ENCODE results near the gene LRRC40. TPM values are rescaled to one million over a fixed set of nuclear protein-coding genes. Genes with fewer than 3 reads are reported as not detected.

The LRRC40 gene
- polyA plus RNA-seq, 1 donor (not counting 4 experiments of a cell fraction or from before 2014, with no cell fraction given): 28.5 TPM

GRCh38 chr1:70247768-70248167, 42.4 kb upstream of the LRRC40 start:
- no peak overlapping the region for H3K4me2 ChIP-seq (ENCODE audit: control insufficient read depth, extremely low read depth, insufficient read depth, low read depth, low read length)
- DNase-seq (ENCODE audit: low read depth, low spot score) (no peak), FAIRE-seq (no peak)
- H4K20me1 ChIP-seq (ENCODE audit: control insufficient read depth, extremely low read depth, insufficient read depth, low read length): no peaks in the 10 kb centered on the region
- H3K4me1 ChIP-seq (ENCODE audit: control insufficient read depth, extremely low read depth, insufficient read depth, low read length): no peaks in the 10 kb centered on the region
- no peaks in the 10 kb centered on the region for H3K27me3 ChIP-seq (ENCODE audit: control insufficient read depth, extremely low read depth, insufficient read depth, low read length)
- H3K36me3 ChIP-seq (ENCODE audit: control insufficient read depth in 2 of 2, extremely low read depth in 1 of 2, insufficient read depth in 2 of 2, low read length in 2 of 2): peaks cover 23 to 25% of the 10 kb centered on the region in 2 experiments
- H3K9me3 ChIP-seq (ENCODE audit: control insufficient read depth, low read depth, low read length): no peaks in the 10 kb centered on the region
- peaks cover 1% of the 10 kb centered on the region for H3K79me2 ChIP-seq (ENCODE audit: control insufficient read depth, insufficient read depth, low read length)
- H3K4me3 ChIP-seq (ENCODE audit: control insufficient read depth in 2 of 3, extremely low read depth in 1 of 3, insufficient read depth in 2 of 3, low read depth in 1 of 3, low read length in 3 of 3): no peak overlapping the region
- dilution Hi-C loops (cut with MboI; ENCODE audit: extremely low pct_ligation_motif_present, low sequenced_read_pairs): no loop called here
- H3K9me1 ChIP-seq (ENCODE audit: control insufficient read depth, extremely low read depth, insufficient read depth, low read length): no peaks in the 10 kb centered on the region
- TF ChIP-seq EZH2 (IDR thresholded peaks at IDR 0.05; ENCODE audit: low read length): no peak
- TF ChIP-seq, protein P1, sequence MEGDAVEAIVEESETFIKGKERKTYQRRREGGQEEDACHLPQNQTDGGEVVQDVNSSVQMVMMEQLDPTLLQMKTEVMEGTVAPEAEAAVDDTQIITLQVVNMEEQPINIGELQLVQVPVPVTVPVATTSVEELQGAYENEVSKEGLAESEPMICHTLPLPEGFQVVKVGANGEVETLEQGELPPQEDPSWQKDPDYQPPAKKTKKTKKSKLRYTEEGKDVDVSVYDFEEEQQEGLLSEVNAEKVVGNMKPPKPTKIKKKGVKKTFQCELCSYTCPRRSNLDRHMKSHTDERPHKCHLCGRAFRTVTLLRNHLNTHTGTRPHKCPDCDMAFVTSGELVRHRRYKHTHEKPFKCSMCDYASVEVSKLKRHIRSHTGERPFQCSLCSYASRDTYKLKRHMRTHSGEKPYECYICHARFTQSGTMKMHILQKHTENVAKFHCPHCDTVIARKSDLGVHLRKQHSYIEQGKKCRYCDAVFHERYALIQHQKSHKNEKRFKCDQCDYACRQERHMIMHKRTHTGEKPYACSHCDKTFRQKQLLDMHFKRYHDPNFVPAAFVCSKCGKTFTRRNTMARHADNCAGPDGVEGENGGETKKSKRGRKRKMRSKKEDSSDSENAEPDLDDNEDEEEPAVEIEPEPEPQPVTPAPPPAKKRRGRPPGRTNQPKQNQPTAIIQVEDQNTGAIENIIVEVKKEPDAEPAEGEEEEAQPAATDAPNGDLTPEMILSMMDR (optimal IDR thresholded peaks at IDR 0.05 in 1 of 3, IDR thresholded peaks at IDR 0.05 in 1 of 3, conservative IDR thresholded peaks at IDR 0.05 in 1 of 3; ENCODE audit: extremely low read depth in 1 of 3, insufficient read depth in 2 of 3, low read length in 3 of 3): no peak
- H3K9ac ChIP-seq (ENCODE audit: control insufficient read depth, extremely low read depth, insufficient read depth, low read length): no peak overlapping the region
- H2AFZ ChIP-seq (ENCODE audit: control insufficient read depth, low read length): no peak overlapping the region
- H3K27ac ChIP-seq (ENCODE audit: control insufficient read depth, insufficient read depth, low read length): no peak overlapping the region

DNA sequence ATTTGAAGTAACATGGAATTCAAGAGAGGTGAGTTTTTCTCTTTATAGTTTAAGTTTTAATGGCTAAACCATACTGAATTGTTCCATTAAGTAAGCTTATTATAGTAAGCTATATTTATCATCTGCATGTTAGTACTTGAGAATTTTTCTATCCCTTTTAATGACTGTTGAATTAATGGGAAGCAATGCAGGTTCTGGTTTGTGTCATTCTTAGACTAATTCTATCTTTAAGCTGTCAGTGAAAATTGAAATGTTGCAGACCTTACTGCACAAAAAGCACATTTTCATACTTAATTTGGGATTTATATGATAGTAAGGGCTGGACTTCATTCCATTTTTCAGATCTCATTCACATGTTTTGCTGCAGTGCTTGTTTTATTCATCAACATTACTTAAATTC, 41.7 kb upstream of the LRRC40 start:
- Histone ChIP-seq H3K4me1 (ENCODE audit: control insufficient read depth, extremely low read depth, insufficient read depth, low read length) (no peaks in the 10 kb centered on the region), H3K4me2 (ENCODE audit: control insufficient read depth, extremely low read depth, insufficient read depth, low read depth, low read length) (no peak overlapping the region), H3K9me3 (ENCODE audit: control insufficient read depth, low read depth, low read length) (no peaks in the 10 kb centered on the region), H2AFZ (ENCODE audit: control insufficient read depth, low read length) (no peak overlapping the region), H3K27ac (ENCODE audit: control insufficient read depth, insufficient read depth, low read length) (no peak overlapping the region), H3K4me3 (ENCODE audit: control insufficient read depth in 2 of 3, extremely low read depth in 1 of 3, insufficient read depth in 2 of 3, low read depth in 1 of 3, low read length in 3 of 3) (no peak overlapping the region), H3K9ac (ENCODE audit: control insufficient read depth, extremely low read depth, insufficient read depth, low read length) (no peak overlapping the region), H4K20me1 (ENCODE audit: control insufficient read depth, extremely low read depth, insufficient read depth, low read length) (no peaks in the 10 kb centered on the region), H3K36me3 (ENCODE audit: control insufficient read depth in 2 of 2, extremely low read depth in 1 of 2, insufficient read depth in 2 of 2, low read length in 2 of 2) (peaks cover 23 to 25% of the 10 kb centered on the region in 2 experiments), H3K9me1 (ENCODE audit: control insufficient read depth, extremely low read depth, insufficient read depth, low read length) (no peaks in the 10 kb centered on the region), H3K27me3 (ENCODE audit: control insufficient read depth, extremely low read depth, insufficient read depth, low read length) (no peaks in the 10 kb centered on the region), H3K79me2 (ENCODE audit: control insufficient read depth, insufficient read depth, low read length) (peaks cover 1% of the 10 kb centered on the region)
- dilution Hi-C loops (cut with MboI; ENCODE audit: extremely low pct_ligation_motif_present, low sequenced_read_pairs): no loop called here
- FAIRE-seq: no peak
- TF ChIP-seq, protein P1 (optimal IDR thresholded peaks at IDR 0.05 in 1 of 3, IDR thresholded peaks at IDR 0.05 in 1 of 3, conservative IDR thresholded peaks at IDR 0.05 in 1 of 3; ENCODE audit: extremely low read depth in 1 of 3, insufficient read depth in 2 of 3, low read length in 3 of 3): no peak
- TF ChIP-seq EZH2 (IDR thresholded peaks at IDR 0.05; ENCODE audit: low read length): no peak
- DNase-seq (ENCODE audit: low read depth, low spot score): no peak
